ENCODE measurements around the gene HTR7.

Gene HTR7

GRCh38 chr10:90740265-90740664 is 117.6 kb downstream of the HTR7 start:
- no peak for DNase-seq (ENCODE audit: low read depth)

- no peak for DNase-seq (ENCODE audit: low read depth)
Measured at GRCh38 chr10:90738885-90739284, 119.0 kb downstream of the HTR7 start.

GRCh38 chr10:90734415-90734814 is 123.4 kb downstream of the HTR7 start:
- no peak for DNase-seq (ENCODE audit: low read depth)

- no peak for DNase-seq (ENCODE audit: low read depth)
Measured at GRCh38 chr10:90732581-90732980, 125.3 kb downstream of the HTR7 start.

- DNase-seq (ENCODE audit: low read depth) = no peak
Measured at GRCh38 chr10:90723416-90724068, 134.3 kb downstream of the HTR7 start.

GRCh38 chr10:90722832-90723231 is 135.0 kb downstream of the HTR7 start:
- DNase-seq (ENCODE audit: low read depth) = no peak

- DNase-seq (ENCODE audit: low read depth) = no peak
Measured at GRCh38 chr10:90718182-90718581, 139.7 kb downstream of the HTR7 start.

GRCh38 chr10:90712529-90712928 is 145.3 kb downstream of the HTR7 start:
- no peak for DNase-seq (ENCODE audit: low read depth)

- no peak for DNase-seq (ENCODE audit: low read depth)
Measured at GRCh38 chr10:90709727-90710126, 148.1 kb downstream of the HTR7 start.

GRCh38 chr10:90707657-90708056 is 150.2 kb downstream of the HTR7 start:
- DNase-seq (ENCODE audit: low read depth) = no peak

GRCh38 chr10:90701428-90701827 is 156.4 kb downstream of the HTR7 start:
- no peak for DNase-seq (ENCODE audit: low read depth)

GRCh38 chr10:90695915-90696676 is 161.7 kb downstream of the HTR7 start:
- no peak for DNase-seq (ENCODE audit: low read depth)
